Stimulated activated CD8-positive, alpha-beta memory T cell treated with anti-CD3 and anti-CD28 coated beads, Interleukin-4, amount 100 ng/mL, for 1 hour (primary cell): ENCODE data around the gene PTPRR.
"Not testable (repeated sequence)": the region's sequence is repeated elsewhere in the genome, so short reads cannot be mapped to it uniquely, and the experiment has no call there.

Experiments used
- DNase-seq, 2 donors: peaks; one replicate each; pipeline ENCODE4 v3.0.0-alpha.2; 2020; ENCODE audit warnings: low read depth in 2 of 2, low spot score in 1 of 2

PTPRR gene

DNA sequence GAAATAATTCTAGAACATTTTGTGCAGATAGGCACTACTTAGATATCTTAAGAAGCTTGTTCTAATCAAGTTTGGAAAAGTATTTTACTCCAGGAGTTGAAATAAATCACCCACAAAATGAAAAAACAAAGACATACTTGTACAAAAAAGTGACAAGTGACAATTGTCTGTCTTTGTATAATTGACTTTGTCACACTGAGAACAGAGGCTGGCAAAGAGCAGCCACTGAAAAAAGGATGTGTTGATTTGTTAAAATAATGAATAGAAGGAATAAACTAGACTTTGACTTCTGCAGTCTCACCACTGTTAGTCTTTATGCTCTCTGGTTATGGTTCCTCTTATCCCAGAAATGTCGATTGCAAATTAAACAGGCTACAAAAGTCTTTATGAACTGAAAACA lies 77.6 kb downstream of the PTPRR start:
- DNase-seq = no peak

DNA sequence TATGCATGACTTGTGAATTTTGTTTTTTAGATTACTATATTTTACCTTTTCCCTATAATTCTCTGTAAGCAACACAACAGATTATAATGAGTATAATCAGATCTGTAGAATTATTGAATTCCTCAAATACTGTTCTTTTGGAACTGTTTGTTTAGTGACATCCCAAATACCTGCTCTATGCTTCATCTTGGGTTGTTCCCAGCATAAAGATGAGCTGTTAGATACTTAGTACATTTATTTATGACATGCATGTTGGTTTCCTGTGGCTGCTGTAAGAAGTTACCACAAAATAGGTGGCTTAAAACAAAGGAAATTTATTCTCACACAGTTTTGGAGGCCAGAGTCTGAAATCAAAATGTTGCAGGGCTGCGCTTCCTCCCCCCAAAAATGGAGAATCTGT lies 78.4 kb downstream of the PTPRR start:
- no peak for DNase-seq

DNA sequence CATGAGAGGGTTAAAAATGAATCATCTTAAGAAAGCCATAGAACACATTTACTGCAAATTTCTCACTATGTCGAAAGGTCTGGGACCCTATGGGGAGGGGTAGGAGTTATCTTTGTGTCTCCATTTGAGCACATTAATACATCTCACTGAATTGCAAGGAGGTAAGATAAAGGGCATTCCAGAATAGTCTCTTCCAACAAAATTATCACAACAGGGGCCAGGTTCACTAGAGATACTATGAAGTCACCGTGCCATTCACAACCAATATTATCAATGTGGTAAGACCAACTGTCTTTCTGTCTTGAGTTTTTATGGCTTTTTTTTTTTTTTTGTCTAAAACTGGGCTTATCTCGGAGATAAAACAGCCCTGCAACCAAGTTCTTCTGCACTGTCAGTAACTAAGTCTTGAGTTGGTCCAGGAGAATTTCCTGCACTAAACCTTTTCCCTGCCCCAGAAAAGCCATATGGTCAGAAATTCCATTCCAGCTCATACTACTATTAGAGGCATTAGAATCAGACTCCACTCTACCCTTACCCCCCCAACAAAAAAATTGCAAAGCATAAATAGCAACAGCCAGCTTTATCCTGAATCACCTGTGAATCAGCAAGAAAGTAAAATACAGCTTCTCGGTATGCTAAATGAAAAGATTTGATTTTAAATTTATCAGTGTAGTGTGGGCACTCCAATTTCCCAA lies 79.7 kb downstream of the PTPRR start:
- DNase-seq = no peak

DNA sequence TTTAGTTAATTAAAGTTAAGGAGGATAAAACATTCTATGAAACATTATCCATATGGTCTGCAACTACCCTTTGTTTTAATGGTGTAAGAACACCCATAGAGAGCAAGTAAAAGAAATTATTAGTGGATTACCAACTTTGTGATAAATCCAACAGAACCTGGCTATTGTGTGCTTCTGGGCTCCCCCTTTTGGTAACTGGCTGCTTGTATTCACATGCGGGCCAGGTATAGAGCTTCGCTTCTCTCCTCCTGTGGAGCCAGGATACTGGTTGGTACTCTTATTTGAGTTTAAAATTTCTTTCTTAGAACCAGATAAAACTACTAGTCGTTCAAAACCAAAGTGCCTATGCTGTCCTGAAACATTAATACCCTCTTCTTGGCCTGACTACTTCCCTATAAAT lies 81.0 kb downstream of the PTPRR start:
- no peak for DNase-seq

DNA sequence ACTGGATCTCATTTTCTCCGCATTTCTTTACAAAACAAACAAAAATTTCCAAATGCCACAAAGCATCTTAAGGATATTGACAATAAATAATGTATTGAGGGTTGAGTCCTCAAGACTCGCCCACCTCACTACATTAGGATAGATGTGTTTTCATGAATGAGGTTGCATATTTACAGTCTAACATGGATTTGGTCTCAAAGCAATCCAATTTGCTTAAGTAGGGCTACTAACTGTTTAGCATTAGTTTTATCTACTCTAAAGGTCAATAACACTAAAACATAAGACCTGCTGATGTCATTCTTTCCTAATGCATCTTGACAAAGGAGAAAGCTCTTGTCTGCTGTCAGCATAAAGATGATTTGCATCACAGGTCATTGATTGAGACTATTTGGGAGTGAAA lies 82.4 kb downstream of the PTPRR start:
- DNase-seq = no peak

DNA sequence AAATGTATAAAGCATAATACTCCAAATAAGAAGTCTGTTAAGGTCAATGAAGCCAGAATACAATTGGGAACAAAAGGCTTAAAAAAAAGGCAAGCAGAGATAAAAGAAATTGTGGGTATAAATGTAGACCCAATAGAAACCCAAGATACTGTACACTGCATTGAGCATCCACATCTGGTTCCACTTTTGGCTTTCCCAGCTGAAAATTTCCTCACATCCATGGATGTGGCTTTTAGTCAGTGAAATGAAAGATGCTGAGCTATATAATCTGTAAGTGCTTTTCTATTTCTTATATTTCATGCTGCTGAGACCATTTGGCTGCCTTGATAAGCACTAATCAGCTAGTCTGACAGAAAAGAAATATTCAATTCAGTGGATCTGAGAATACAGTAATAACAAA lies 83.5 kb downstream of the PTPRR start:
- no peak for DNase-seq

DNA sequence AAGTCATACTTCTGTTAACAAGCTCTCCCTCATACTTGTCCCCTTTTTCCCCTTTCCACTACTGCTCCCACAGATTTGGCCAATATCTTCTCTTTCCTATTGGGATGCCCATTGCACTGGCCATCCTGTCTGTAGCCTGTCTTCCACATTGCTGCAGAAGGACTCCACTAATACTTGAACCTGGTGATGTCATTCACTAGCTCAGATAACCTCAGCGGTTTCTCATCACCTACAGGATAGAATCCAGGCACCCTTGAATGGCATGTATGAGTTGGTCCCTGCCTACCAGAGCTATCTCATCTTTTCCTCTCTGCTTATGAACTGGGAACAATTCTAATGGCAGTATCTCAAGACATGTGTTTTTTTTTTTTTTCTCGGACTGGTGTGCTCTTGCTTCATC lies 84.6 kb downstream of the PTPRR start:
- no peak for DNase-seq

DNA sequence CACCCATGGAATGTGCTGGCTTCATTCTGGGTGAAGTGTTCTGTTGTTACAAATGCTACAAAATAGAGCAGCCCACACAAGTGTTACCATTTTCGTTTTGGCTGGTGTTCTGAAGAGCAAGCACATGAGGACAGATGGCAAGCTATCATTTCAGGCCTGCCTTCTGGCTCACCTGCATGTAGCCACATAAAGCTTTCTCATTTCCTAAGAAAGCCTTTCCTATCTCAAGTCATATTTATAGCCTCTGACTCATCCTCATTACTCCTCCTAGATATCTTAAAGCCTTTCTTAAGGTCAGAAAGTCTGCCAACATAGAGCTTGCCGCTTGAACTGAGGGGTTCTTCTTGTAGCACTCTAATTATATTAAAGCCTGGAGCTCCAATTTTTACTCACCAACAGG lies 89.0 kb downstream of the PTPRR start:
- DNase-seq = no peak

DNA sequence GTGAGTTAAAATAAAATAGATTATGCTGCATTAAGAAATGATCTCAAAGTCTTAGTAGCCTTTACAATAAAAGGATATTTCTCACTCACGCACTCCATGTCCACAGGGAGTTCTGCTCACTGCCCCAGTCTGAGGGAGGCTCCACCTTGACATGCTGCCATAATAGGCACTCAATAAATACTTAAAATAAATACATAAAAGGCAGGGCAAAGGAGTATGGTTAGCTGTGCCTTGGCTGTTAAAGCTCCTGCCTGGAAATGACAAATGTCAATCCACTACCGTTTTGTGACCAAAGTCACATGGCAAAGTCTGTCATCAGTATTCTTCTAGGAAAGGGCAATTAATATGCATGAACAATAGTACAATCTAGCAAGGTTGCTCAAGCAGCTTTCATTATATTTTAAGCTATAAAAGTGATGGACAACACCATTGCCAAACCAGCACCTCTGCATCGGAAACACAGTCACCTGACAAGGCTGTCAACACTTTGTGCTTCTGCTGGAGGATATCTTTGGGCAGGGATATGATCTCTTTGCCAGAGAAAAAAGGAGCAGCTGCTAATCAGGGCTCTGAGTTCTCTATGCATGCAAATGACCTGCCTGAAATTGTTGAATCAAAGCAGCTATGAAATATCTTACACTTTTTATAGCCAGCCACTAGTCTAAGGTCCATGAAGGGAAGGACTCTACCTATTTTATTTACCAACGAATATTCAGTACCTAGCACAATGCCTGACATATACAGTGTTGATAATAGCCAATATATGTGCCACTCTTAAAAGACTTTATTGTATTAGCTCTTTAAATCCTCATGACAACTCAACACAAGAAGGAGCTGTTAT lies 90.1 kb downstream of the PTPRR start:
- no peak for DNase-seq

DNA sequence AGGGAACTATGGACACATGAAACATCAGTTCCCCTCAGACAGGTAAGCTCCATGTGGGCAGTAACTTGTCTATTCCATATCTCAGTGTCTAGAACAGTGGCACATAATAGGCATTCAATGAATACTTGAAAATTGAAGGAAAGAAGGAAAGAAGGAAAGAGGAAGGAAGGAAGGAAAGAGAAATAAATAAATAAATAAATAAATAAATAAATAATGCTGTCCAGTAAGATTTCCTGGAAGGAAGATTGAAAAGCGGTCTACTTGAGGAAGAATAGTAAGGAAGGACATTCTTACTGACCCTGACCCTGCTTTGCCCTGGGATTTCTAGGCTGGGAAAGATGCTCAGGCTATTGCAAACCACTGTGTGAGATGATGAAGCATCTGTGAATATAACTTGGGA lies 91.5 kb downstream of the PTPRR start:
- no peak for DNase-seq

DNA sequence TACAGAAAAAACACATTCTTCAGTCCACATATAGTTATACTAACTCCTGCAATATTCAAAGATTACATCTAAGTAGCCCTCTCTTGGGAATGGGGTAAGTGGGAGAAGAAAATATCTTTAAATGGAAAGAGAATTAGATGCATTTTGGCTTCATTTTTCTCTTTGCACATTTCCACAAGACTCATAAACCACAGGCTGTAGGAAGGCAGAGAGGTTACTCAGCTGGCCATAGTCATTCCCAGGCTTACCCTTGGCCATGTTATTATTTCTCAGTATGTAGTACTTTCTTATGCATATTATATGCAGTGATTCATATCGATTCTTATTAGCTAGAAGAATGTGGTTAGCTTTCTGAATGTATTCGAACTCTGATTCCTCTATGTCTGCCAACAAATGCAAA lies 92.2 kb downstream of the PTPRR start:
- no peak for DNase-seq

DNA sequence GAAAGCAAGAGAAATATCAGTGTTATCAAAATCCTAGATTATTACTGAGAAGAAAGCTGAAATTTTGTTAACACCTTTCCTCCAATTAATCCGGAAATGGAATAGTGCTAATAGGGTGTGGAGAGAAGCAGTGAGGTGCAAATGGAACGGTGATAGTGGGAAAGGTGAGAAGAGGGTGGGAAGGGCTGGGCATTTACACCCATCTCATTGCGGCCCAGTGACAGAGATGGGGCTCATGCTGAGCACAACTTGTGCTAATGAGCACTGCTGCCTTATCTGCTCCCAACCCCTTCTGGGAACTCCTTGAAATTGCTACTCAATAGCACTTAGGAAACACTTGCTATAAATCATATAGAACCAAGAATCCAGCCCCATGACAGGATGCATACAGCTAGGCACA lies 94.4 kb downstream of the PTPRR start:
- no peak for DNase-seq

DNA sequence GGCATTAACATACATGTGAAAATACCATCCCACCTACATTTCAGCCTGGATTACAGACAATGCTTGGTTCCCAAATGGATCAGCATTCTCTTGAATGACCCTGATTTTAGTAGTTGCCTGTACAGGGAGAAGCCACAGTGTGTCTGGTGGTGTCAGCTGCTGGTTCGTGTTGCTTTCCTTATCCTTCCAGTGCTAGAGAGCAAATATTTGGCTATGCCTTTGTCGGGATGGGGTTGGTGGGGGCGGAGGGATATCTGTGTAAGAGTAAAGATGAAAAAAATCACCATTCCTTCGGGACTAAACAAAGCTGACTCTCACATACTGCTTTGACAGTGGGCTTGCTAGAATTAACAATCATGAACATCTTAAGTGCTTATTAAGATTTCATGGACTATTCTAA lies 96.0 kb downstream of the PTPRR start:
- DNase-seq = no peak

DNA sequence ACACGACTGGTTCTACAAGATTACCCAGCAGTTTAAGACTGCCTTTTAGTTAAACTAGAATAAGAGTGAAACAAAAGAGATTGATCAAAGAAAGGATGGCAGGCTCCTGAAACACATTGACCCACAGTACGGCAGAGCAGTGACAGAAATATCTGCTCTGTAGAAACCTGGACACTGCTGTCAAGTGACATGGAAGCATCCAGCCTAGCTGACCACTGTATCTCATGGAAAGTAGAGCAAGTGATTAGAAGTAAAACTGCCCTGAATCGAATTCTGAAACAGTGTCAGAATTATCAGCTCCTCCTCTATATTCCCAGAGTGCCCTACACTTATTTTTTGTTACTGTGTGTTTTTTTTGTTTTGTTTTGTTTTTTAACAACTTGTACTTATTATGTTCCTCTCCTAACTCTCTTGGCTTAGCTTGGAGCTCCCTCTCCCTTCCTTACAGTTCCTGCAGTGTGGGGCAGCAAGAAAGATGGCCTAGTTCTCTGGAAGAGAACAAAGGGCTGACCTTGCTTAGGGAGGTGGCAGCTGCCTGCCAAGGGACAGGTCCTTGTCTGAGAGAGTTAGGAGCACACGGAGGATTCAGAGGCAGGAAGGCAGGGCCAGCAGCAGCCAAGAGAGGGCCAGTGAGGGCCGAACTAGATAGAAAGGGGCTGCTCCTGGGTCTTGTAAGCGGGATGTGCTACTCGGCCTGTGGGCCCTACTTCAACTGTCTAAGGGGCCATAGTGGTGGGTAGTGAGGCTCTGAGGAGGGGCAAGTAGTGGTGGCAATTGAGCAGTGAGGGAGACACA lies 97.2 kb downstream of the PTPRR start:
- DNase-seq = no peak

DNA sequence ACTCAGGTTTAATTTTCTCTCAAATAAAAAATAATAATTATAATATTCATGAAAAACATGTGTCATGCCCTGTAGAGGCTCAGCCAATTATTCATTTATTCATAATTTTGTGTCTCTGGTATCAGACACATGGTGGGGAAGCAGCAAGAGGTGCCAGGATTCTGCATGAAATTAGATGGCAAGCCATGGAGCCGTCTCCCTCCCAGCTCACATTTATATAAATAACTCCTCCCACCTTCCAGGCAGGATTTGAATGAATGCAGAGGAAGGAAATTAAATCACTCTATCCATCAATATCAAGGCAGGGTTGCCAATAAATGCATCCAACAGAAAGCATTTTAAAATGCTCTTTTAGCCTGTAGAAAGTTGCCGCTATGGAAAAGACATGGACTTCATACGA lies 98.1 kb downstream of the PTPRR start:
- DNase-seq = no peak

DNA sequence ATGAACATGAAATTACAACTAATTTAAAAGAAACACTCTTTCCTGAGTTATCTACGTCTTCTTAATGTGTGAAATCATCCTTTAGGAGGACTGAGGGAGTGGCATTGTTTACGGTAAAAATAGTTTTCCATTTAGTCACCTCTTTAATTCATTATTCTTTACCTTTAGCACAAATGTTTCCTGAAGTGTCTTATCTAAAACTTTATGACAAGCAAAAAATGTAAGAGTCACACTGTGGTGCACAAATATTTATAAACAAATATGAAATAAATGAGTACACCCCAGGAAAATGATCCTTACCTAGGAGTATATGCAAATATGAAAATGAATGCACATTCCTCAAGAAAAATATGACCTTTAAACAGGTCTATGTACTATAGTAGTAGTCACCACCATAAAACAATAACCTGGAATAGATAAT lies 104.6 kb downstream of the PTPRR start:
- DNase-seq = no peak

DNA sequence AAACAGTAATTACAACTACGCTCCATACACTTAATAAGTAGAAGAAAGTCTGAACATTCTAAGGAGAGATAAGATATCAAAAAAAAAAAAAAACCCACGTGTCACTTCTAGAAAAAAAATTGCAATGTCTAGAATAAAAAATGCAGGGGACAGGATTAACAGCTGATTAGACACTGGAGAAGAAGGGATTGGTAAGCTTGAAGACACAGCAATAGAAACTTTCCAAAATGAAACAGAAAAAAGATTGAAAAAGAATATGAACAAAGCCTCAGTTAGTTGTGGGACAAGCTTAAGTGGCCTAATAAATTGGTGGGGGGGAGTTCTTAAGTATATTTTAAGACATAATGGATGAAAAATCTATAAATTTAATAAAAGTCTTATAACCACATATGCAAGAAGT lies 105.5 kb downstream of the PTPRR start:
- no peak for DNase-seq

DNA sequence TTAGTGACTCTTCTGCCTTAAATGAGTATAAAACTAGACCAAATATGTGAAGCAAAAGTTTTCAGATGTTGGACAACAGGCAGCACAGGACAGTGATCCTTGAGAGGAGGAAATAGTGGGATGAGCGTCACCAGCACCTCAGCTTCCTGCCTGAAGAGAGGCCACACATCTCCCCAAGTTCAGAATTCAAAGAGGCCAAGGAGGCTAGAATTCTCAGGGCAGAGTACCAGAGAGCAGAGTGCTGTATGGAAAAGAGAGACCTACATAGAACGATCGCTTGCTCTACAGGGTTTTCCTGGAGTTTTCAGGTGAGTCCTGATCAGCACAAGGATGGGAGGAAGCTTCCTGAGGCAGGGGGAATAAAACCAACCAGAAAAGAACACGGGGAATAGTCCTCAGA lies 107.0 kb downstream of the PTPRR start:
- DNase-seq = no peak

DNA sequence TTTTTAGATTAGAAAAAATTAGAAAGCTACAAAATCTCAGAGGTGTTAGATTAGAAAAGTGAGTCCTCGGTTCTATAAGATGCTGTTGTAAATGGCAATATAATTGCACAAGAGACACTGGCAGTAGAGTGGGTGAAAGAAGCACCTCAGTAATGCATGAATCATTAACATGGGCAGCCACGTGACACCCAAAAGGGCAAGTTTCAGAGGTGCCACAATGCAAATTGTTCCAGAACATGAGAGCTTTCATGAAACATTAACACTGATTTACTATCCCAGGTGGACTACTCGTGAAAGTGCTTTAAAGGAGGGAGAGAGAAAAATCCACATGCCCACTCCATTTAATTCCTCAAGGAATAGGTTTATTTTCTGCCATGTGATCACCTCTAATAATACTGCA lies 108.4 kb downstream of the PTPRR start:
- DNase-seq = no peak

DNA sequence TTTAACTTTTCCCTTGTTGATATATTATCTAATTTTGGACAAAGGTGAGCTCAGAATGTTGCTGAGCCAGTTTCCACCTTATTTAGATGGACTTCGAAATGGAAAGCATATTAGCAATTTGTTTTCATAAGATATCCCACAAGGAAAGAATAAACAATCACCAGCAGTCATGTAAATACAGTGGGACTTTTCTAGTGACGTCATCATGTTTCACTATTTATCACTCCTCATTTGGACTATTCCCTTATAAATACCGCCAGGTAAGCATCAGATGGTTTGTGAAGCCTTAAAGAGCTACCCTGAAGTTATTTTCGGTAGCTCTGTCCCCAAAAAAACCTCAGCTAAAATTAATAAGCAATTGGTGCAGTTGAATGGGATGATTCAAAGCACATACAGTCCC lies 110.7 kb downstream of the PTPRR start:
- no peak for DNase-seq

DNA sequence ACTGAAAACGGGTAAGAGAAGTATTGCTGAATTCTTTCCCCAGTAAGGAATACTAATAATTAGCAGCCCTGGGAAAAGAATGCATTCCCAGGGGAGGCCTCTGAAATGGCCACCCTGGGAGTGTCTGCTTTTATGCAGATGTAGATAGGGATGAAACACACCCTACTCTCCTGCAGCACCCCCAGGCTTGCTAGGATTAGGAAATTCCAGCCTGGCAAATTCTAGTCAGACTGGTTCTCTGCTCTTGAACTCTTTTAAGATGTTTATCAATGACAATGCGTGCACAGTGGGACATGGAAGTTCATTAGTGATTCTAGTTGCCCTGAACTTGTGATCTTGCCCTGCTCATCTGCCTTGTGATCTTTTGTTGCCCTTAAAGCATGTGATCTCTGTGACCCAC lies 112.5 kb downstream of the PTPRR start:
- not testable (repeated sequence) for DNase-seq

DNA sequence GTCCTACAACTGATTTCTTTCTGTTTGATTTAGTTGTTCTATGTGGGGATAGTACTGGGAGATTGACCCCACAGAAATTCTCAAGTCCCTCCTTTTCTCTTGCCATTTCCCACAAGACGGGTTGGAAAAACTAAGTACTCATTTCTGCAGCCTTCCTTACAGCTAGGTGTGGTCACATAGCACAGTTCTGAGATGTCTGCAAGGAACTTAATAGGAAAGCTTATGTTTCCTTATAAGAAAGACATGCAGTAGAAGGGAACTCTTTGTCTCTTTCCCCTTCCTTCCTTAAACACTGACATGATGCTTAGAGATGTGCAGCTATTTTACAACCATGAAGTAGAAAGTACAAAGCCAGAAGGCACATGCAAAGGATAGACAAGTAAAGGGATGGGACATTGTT lies 113.7 kb downstream of the PTPRR start:
- DNase-seq = no peak
